Stimulated activated CD4-positive, alpha-beta T cell treated with anti-CD3 and anti-CD28 coated beads, Interleukin-4, amount 100 ng/mL, for 48 hours (primary cell): ENCODE data around the gene NELL1.

Experiments used
- DNase-seq, 2 donors: peaks; one replicate each; pipeline ENCODE4 v3.0.0-alpha.2; 2020; ENCODE audit warnings: low read depth in 2 of 2

The NELL1 gene

GRCh38 chr11:21564095-21564494, 894.7 kb downstream of the NELL1 start:
- no peak for DNase-seq

GRCh38 chr11:21564833-21565682, 895.7 kb downstream of the NELL1 start:
- no peak for DNase-seq

- no peak for DNase-seq
These were observed 897.2 kb downstream of the NELL1 start for GRCh38 chr11:21566521-21567117.

- no peak for DNase-seq
These were observed 898.4 kb downstream of the NELL1 start for GRCh38 chr11:21567645-21568290.

- DNase-seq: no peak
These were observed 902.8 kb downstream of the NELL1 start for GRCh38 chr11:21572210-21572609.

GRCh38 chr11:21582791-21583190, 913.4 kb downstream of the NELL1 start:
- no peak for DNase-seq

- no peak for DNase-seq
These were observed 919.4 kb downstream of the NELL1 start for GRCh38 chr11:21588754-21589153.

- no peak for DNase-seq
These were observed 933.3 kb downstream of the NELL1 start for GRCh38 chr11:21602699-21603098.

GRCh38 chr11:21603886-21604285, 934.5 kb downstream of the NELL1 start:
- no peak for DNase-seq

- no peak for DNase-seq
These were observed 935.2 kb downstream of the NELL1 start for GRCh38 chr11:21604564-21604963.

- DNase-seq: no peak
These were observed 942.9 kb downstream of the NELL1 start for GRCh38 chr11:21612326-21612725.

GRCh38 chr11:21614961-21615360, 945.6 kb downstream of the NELL1 start:
- no peak for DNase-seq

- no peak for DNase-seq
These were observed 946.6 kb downstream of the NELL1 start for GRCh38 chr11:21615955-21616371.

- no peak for DNase-seq
These were observed 953.2 kb downstream of the NELL1 start for GRCh38 chr11:21622566-21622965.

GRCh38 chr11:21622995-21623394, 953.6 kb downstream of the NELL1 start:
- DNase-seq: no peak
